ENCODE measurements around the gene PRIM2.

DNA sequence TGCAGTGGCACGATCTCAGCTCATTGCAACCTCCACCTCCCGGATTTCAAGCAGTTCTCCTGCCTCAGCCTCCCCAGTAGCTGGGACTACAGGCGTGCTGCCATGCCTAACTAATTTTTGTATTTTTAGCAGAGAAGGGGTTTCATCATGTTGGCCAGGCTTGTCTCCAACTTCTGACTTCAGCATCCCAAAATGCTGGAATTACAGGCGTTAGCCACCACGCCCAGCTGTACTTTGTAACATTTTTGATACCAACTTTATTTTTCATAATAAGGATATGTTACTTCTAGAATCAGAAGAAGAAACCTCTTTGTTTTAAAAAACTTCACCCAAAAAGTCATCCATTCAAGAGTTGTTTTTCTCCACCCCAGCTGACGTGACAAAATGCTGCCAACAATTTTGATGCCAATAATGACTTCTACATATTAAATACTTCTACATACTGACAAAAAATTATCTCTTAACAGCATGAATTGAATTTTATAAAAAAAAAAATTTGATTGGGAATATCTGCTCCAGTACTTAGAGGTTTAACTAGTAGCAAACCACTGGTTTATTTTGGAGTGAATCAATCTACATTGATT lies 22.5 kb upstream of the PRIM2 start:
- no peak for TF ChIP-seq POLR2AphosphoS5 (IDR thresholded peaks at IDR 0.05; ENCODE audit: low read depth, low read length)
- TF ChIP-seq, protein P1, sequence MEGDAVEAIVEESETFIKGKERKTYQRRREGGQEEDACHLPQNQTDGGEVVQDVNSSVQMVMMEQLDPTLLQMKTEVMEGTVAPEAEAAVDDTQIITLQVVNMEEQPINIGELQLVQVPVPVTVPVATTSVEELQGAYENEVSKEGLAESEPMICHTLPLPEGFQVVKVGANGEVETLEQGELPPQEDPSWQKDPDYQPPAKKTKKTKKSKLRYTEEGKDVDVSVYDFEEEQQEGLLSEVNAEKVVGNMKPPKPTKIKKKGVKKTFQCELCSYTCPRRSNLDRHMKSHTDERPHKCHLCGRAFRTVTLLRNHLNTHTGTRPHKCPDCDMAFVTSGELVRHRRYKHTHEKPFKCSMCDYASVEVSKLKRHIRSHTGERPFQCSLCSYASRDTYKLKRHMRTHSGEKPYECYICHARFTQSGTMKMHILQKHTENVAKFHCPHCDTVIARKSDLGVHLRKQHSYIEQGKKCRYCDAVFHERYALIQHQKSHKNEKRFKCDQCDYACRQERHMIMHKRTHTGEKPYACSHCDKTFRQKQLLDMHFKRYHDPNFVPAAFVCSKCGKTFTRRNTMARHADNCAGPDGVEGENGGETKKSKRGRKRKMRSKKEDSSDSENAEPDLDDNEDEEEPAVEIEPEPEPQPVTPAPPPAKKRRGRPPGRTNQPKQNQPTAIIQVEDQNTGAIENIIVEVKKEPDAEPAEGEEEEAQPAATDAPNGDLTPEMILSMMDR (IDR thresholded peaks at IDR 0.05 in 2 of 3, conservative IDR thresholded peaks at IDR 0.05 in 1 of 3; ENCODE audit: borderline replicate concordance in 1 of 3, insufficient read depth in 1 of 3, low read depth in 2 of 3, low read length in 2 of 3), result no peak
- TF ChIP-seq SIN3A (IDR thresholded peaks at IDR 0.05; ENCODE audit: low read depth), result no peak
- no peak for TF ChIP-seq RAD21 (IDR thresholded peaks at IDR 0.05; ENCODE audit: low read depth)

Measured in HCT116 (cell line).